Small intestine (tissue), 7 donors: ENCODE measurements around the gene STYXL2. TPM values are rescaled to one million over a fixed set of nuclear protein-coding genes. Genes with fewer than 3 reads are reported as not detected.
A peak's percentile ranks its signal among the peaks of the same experiment; 100 is the strongest.

Experiments
- DNase-seq, 2 donors: peaks; one replicate each; pipeline versions ENCODE4 v3.0.0 to v3.0.0-alpha.2; 2013
- FAIRE-seq: peaks from 2 replicates; lab custom pipeline; 2012; peaks lifted over from hg19 to GRCh38; lab: Jason Lieb, UNC
- H3K27ac ChIP-seq, 3 donors: one replicate each; pipeline ENCODE4 v1.5.1; 2013; ENCODE audit warnings: low read length in 2 of 3, mild to moderate bottlenecking in 2 of 3, control low read depth in 1 of 3, inconsistent platforms in 1 of 3, low read depth in 1 of 3, moderate library complexity in 1 of 3
- H3K27me3 ChIP-seq, 3 donors: one replicate each; pipeline ENCODE4 v1.6.1; 2013; ENCODE audit warnings: low read length in 3 of 3, inconsistent platforms in 1 of 3; ENCODE audit not compliant: control insufficient read depth in 3 of 3, insufficient read depth in 3 of 3
- H3K36me3 ChIP-seq, 3 donors: one replicate each; pipeline ENCODE4 v1.6.1; 2013; ENCODE audit warnings: low read length in 3 of 3, inconsistent platforms in 1 of 3, low read depth in 1 of 3, mild to moderate bottlenecking in 1 of 3, moderate library complexity in 1 of 3; ENCODE audit not compliant: control insufficient read depth in 3 of 3, insufficient read depth in 2 of 3
- H3K4me1 ChIP-seq, 3 donors: one replicate each; pipeline ENCODE4 v1.6.1; 2013; ENCODE audit warnings: low read length in 2 of 3, inconsistent platforms in 1 of 3, low read depth in 1 of 3, mild to moderate bottlenecking in 1 of 3, moderate library complexity in 1 of 3; ENCODE audit not compliant: control insufficient read depth in 3 of 3, insufficient read depth in 2 of 3
- H3K4me3 ChIP-seq, 3 donors: one replicate each; pipeline ENCODE4 v1.5.1; 2013; ENCODE audit warnings: low read length in 3 of 3, control low read depth in 1 of 3, inconsistent platforms in 1 of 3, low read depth in 1 of 3, mild to moderate bottlenecking in 1 of 3, moderate library complexity in 1 of 3
- H3K9me3 ChIP-seq, 2 donors: one replicate each; pipeline ENCODE4 v1.6.1; 2013; ENCODE audit warnings: low read depth in 1 of 2, low read length in 1 of 2; ENCODE audit not compliant: control insufficient read depth in 2 of 2, insufficient read depth in 1 of 2
- WGBS, 3 donors: extraction: QIAGEN DNeasy Blood & Tissue Kit; methylation state at CpG; one replicate each; pipeline ENCODE4 v1.1.7; 2013; 5-methylcytosine and 5-hydroxymethylcytosine counted together
- polyA plus RNA-seq, 4 donors: library from polyadenylated mRNA; stranded (reverse) in 3 of 4; unstranded in 1 of 4; fragments of 200-250 nt in 3 of 4; fragments of 120-200 nt in 1 of 4; gene quantifications; one replicate each; pipeline versions ENCODE4 v1.2.1 to v1.2.3, GENCODE V29; 2013
- donor health status: healthy with polysubstance abuse.
- donor health status: control.
- donor health status: control.
- donor health status: Bipolar disorder and iron deficiency.
- donor health status: healthy.

The STYXL2 gene
- polyA plus RNA-seq, 4 donors: 0.07 to 0.32 (median 0.27) TPM; not detected in 1

GRCh38 chr1:167067904-167068303, 26.0 kb upstream of the STYXL2 start:
- no peak overlapping the region for H3K27ac ChIP-seq
- peaks cover 0 to 41% (median 10%) of the 10 kb centered on the region in 3 donors for H3K36me3 ChIP-seq
- H3K4me1 ChIP-seq: peaks cover 0 to 4% (median 0%) of the 10 kb centered on the region in 3 donors
- no peaks in the 10 kb centered on the region for H3K9me3 ChIP-seq
- 75 to 82% (median 79%) methylated on average over 3 of the region's 3 CpGs for WGBS, 3 donors
- H3K4me3 ChIP-seq: no peak overlapping the region
- no peak for FAIRE-seq
- no peak for DNase-seq
- no peaks in the 10 kb centered on the region for H3K27me3 ChIP-seq

GRCh38 chr1:167068761-167069160, 25.1 kb upstream of the STYXL2 start:
- Histone ChIP-seq H3K4me3 (no peak overlapping the region), H3K9me3 (no peaks in the 10 kb centered on the region), H3K27me3 (no peaks in the 10 kb centered on the region), H3K36me3 (peaks cover 0 to 39% (median 11%) of the 10 kb centered on the region in 3 donors), H3K27ac (no peak overlapping the region), H3K4me1 (peaks cover 0 to 4% (median 0%) of the 10 kb centered on the region in 3 donors)
- DNase-seq (no peak), FAIRE-seq (no peak)
- WGBS, 3 donors: 87 to 91% (median 90%) methylated on average over 13 of the region's 13 CpGs

GRCh38 chr1:167071286-167071685, 22.6 kb upstream of the STYXL2 start:
- Histone ChIP-seq H3K27me3 (no peaks in the 10 kb centered on the region), H3K4me3 (no peak overlapping the region), H3K36me3 (peaks cover 0 to 42% (median 19%) of the 10 kb centered on the region in 3 donors), H3K27ac (no peak overlapping the region), H3K9me3 (no peaks in the 10 kb centered on the region), H3K4me1 (peaks cover 0 to 4% (median 4%) of the 10 kb centered on the region in 3 donors)
- FAIRE-seq: no peak
- 95 to 99% (median 96%) methylated on average over 8 of the region's 8 CpGs for WGBS, 3 donors
- no peak for DNase-seq

GRCh38 chr1:167076136-167076710, 17.7 kb upstream of the STYXL2 start:
- 68 to 96% (median 80%) methylated on average over 8 of the region's 8 CpGs for WGBS, 3 donors
- FAIRE-seq (no peak), DNase-seq (no peak)
- Histone ChIP-seq H3K4me1 (peaks cover 2 to 17% (median 7%) of the 10 kb centered on the region in 3 donors), H3K36me3 (peaks cover 0 to 37% (median 14%) of the 10 kb centered on the region in 3 donors), H3K27ac (no peak overlapping the region), H3K27me3 (no peaks in the 10 kb centered on the region), H3K9me3 (no peaks in the 10 kb centered on the region), H3K4me3 (no peak overlapping the region)

- 89 to 92% (median 90%) methylated on average over 3 of the region's 3 CpGs for WGBS, 3 donors
- DNase-seq: peak; percentile 21 to 74
- Histone ChIP-seq H3K27ac (peak overlapping the region in 1 of 3 donors; percentile 77), H3K4me3 (no peak overlapping the region), H3K9me3 (no peaks in the 10 kb centered on the region), H3K4me1 (peaks cover 2 to 17% (median 17%) of the 10 kb centered on the region in 3 donors), H3K36me3 (peaks cover 0 to 34% (median 11%) of the 10 kb centered on the region in 3 donors), H3K27me3 (no peaks in the 10 kb centered on the region)
- peak; percentile 51 for FAIRE-seq
These were observed 16.6 kb upstream of the STYXL2 start for GRCh38 chr1:167077128-167077867.

- DNase-seq (no peak), FAIRE-seq (no peak)
- H3K4me3 ChIP-seq: no peak overlapping the region
- peak overlapping the region in 1 of 3 donors; percentile 77 for H3K27ac ChIP-seq
- H3K9me3 ChIP-seq: no peaks in the 10 kb centered on the region
- H3K36me3 ChIP-seq: peaks cover 0 to 33% (median 11%) of the 10 kb centered on the region in 3 donors
- no peaks in the 10 kb centered on the region for H3K27me3 ChIP-seq
- H3K4me1 ChIP-seq: peaks cover 2 to 20% (median 17%) of the 10 kb centered on the region in 3 donors
These were observed 16.0 kb upstream of the STYXL2 start for GRCh38 chr1:167077868-167078210.

GRCh38 chr1:167081594-167082156, 12.2 kb upstream of the STYXL2 start:
- H3K9me3 ChIP-seq: no peaks in the 10 kb centered on the region
- H3K4me1 ChIP-seq: peaks cover 2 to 58% (median 16%) of the 10 kb centered on the region in 3 donors
- DNase-seq (peak; percentile 51 to 58), FAIRE-seq (no peak)
- no peaks in the 10 kb centered on the region for H3K27me3 ChIP-seq
- no peak overlapping the region for H3K4me3 ChIP-seq
- peak overlapping the region; percentile 84 to 93 (median 87) for H3K27ac ChIP-seq
- 34 to 73% (median 53%) methylated on average over 8 of the region's 8 CpGs for WGBS, 3 donors
- peaks cover 0 to 10% (median 0%) of the 10 kb centered on the region in 3 donors for H3K36me3 ChIP-seq

GRCh38 chr1:167082511-167083027, 11.3 kb upstream of the STYXL2 start:
- H3K27ac ChIP-seq: peak overlapping the region; percentile 92 to 96 (median 93)

More at GRCh38 chr1:167082511-167083027, 11.3 kb upstream of the STYXL2 start:
- DNase-seq (peak; percentile 99 to 100), FAIRE-seq (no peak)
- Histone ChIP-seq H3K27me3 (no peaks in the 10 kb centered on the region), H3K9me3 (no peaks in the 10 kb centered on the region), H3K36me3 (peaks cover 0 to 10% (median 0%) of the 10 kb centered on the region in 3 donors), H3K4me3 (no peak overlapping the region), H3K4me1 (peaks cover 0 to 62% (median 13%) of the 10 kb centered on the region in 3 donors)
- WGBS, 3 donors: 25 to 59% (median 31%) methylated on average over 11 of the region's 11 CpGs
